GM12878 (cell line): ENCODE results near the gene TRIM61. TPM values are rescaled to one million over a fixed set of nuclear protein-coding genes. Genes with fewer than 3 reads are reported as not detected.

Experiments
- ATAC-seq: fragments of 200-7000 bp; cut with Tn5 transposase; 3 replicates; pipeline ENCODE4 v1.9.1; 2020; ENCODE audit warnings: mild to moderate bottlenecking, moderate library complexity
- BruUV-seq: library from RNA; stranded (reverse); fragments of 400-500 nt; replicated peaks from 2 replicates; lab custom pipeline; 2021; lab: Mats Ljungman, UMichigan
- CTCF ChIA-PET: fragments of 300-600 bp; sonication (Branson Sonifier 250); formaldehyde crosslinking; extraction: SDS; loops from one replicate; lab custom pipeline; 2021; ENCODE audit warnings: inconsistent platforms; lab: Yijun Ruan, JAX
- POLR2A ChIA-PET: fragments of 350-600 bp; formaldehyde crosslinking; extraction: SDS; loops from one replicate; lab custom pipeline; 2021; ENCODE audit warnings: inconsistent platforms; lab: Charles Lee
- RAD21 ChIA-PET: fragments of 300-600 bp; sonication (Branson Sonifier 250); formaldehyde crosslinking; loops from one replicate; lab custom pipeline; 2023; ENCODE audit warnings: antibody characterized with exemption; ENCODE audit not compliant: unreplicated experiment; lab: Charles Lee
- SMC1A ChIA-PET: fragments of 300-600 bp; sonication (Branson Sonifier 250); formaldehyde crosslinking; loops from one replicate; lab custom pipeline; 2023; ENCODE audit not compliant: unreplicated experiment, uncharacterized antibody; lab: Charles Lee
- DNase-seq: peaks from one replicate; pipeline ENCODE4 v3.0.0-alpha.2; 2011; ENCODE audit warnings: low read depth, low spot score
- FAIRE-seq: peaks from 3 replicates; lab custom pipeline; 2011; peaks lifted over from hg19 to GRCh38; lab: Jason Lieb, UNC
- H2AFZ ChIP-seq: 2 replicates; pipeline ENCODE4 v1.6.0; 2011; ENCODE audit warnings: low read depth, low read length, control low read depth; ENCODE audit not compliant: control insufficient read depth
- H3K27ac ChIP-seq: 2 replicates; pipeline ENCODE4 v1.5.1; 2011; ENCODE audit warnings: control low read depth; ENCODE audit not compliant: control insufficient read depth, insufficient read depth
- H3K27me3 ChIP-seq, 2 experiments: replicated peaks in 1 of 2; 2 replicates each; pipeline versions ENCODE4 v1.6.0 to v1.6.1; 2011; ENCODE audit warnings: low read length in 1 of 2; ENCODE audit not compliant: control insufficient read depth in 2 of 2, insufficient read depth in 2 of 2
- H3K36me3 ChIP-seq, 2 experiments: 2 replicates each; pipeline ENCODE4 v1.5.1; 2011; ENCODE audit warnings: low read length in 1 of 2; ENCODE audit not compliant: control insufficient read depth in 2 of 2, insufficient read depth in 2 of 2
- H3K4me1 ChIP-seq: 2 replicates; pipeline ENCODE4 v1.6.1; 2011; ENCODE audit warnings: mild to moderate bottlenecking, low read length, moderate library complexity, mixed read lengths; ENCODE audit not compliant: control insufficient read depth, insufficient read depth
- H3K4me2 ChIP-seq: 2 replicates; pipeline ENCODE4 v1.6.0; 2011; ENCODE audit warnings: control low read depth; ENCODE audit not compliant: control insufficient read depth, insufficient read depth
- H3K4me3 ChIP-seq: fragments of 200-600 bp; sonication (generic); 2 replicates; pipeline ENCODE4 v1.5.1; 2016
- H3K79me2 ChIP-seq: 2 replicates; pipeline ENCODE4 v1.6.0; 2011; ENCODE audit warnings: low read length; ENCODE audit not compliant: control insufficient read depth, insufficient read depth
- H3K9ac ChIP-seq: 2 replicates; pipeline ENCODE4 v1.8.0; 2011; ENCODE audit warnings: low read length, control low read depth, mixed read lengths; ENCODE audit not compliant: control insufficient read depth, insufficient read depth
- H3K9me3 ChIP-seq: replicated peaks from 3 replicates; pipeline ENCODE4 v1.5.1; 2011; ENCODE audit warnings: mild to moderate bottlenecking, low read length; ENCODE audit not compliant: control insufficient read depth, insufficient read depth
- H4K20me1 ChIP-seq: 2 replicates; pipeline ENCODE4 v1.6.0; 2011; ENCODE audit not compliant: control insufficient read depth, insufficient read depth
- JUNB ChIP-seq: IDR thresholded peaks from 2 replicates; pipeline ENCODE4 v1.6.1; 2016; ENCODE audit warnings: antibody characterized with exemption, mild to moderate bottlenecking
- NR2C1 ChIP-seq: fragments of 450-650 bp; IDR thresholded peaks from 2 replicates; pipeline ENCODE4 v1.6.1; 2017; ENCODE audit warnings: antibody characterized with exemption, mild to moderate bottlenecking, moderate library complexity
- SMARCA5 ChIP-seq: fragments of 450-650 bp; IDR thresholded peaks from 2 replicates; pipeline ENCODE4 v1.6.1; 2017; ENCODE audit warnings: mild to moderate bottlenecking
- TCF12 ChIP-seq: IDR thresholded peaks from 2 replicates; pipeline ENCODE4 v1.6.1; 2011; ENCODE audit warnings: low read depth, mild to moderate bottlenecking, low read length
- WGBS: methylation state at CpG from one replicate; pipeline ENCODE4 v1.1.6; 2016; ENCODE audit warnings: low lambda C conversion rate; ENCODE audit not compliant: insufficient replicate concordance, insufficient coverage; ENCODE audit errors: missing lambda C conversion rate; 5-methylcytosine and 5-hydroxymethylcytosine counted together
- in situ Hi-C: fragments of 300-500 bp; cut with MboI; formaldehyde crosslinking; loops from 9 replicates; pipeline ENCODE4 v1.14.3; 2018; ENCODE audit warnings: mixed read lengths
- intact Hi-C: fragments of 100-400 bp; cut with micrococcal nuclease; formaldehyde crosslinking; loops from one replicate; pipeline ENCODE4 v1.14.2; 2022; ENCODE audit not compliant: unreplicated experiment
- polyA plus RNA-seq, 11 experiments: library from polyadenylated mRNA; depleted of rRNA in 4 of 11; unstranded in 6 of 11; stranded (reverse) in 5 of 11; fragments of >200 nt; fragmentation: Nextera tagmentation in 4 of 11; fragmentation: Illumina TruSeq in 1 of 11; extraction: Ambion mirVana in 4 of 11; extraction: Trizol in 1 of 11; gene quantifications; 1 replicate in 1 of 11; 2 replicates in 10 of 11; pipeline versions ENCODE4 v1.2.1 to v1.2.3, GENCODE V29; 2011 to 2016; ENCODE audit warnings: inconsistent platforms in 2 of 11, missing spikeins in 2 of 11, low read depth in 1 of 11
- total RNA-seq, 4 experiments: library from RNA; depleted of rRNA in 3 of 4; stranded (reverse); fragments of >200 nt in 3 of 4; fragmentation: Illumina TruSeq in 1 of 4; extraction: Trizol in 1 of 4; gene quantifications; 2 replicates each; pipeline versions ENCODE4 v1.2.1 to v1.2.3, GENCODE V29; 2013 to 2021
- TF ChIP-seq, protein P1 (sequence below): fragments of 450-650 bp; formaldehyde crosslinking; IDR thresholded peaks from 2 replicates; pipeline ENCODE4 v1.4.0; 2022; ENCODE audit warnings: mild to moderate bottlenecking, moderate library complexity

Gene TRIM61
- total and polyA plus RNA-seq, 10 of the 15 experiments (the other 5 are each of a cell fraction or from before 2014, with no cell fraction given): 3.2 to 10.9 (median 5.7) TPM

DNA sequence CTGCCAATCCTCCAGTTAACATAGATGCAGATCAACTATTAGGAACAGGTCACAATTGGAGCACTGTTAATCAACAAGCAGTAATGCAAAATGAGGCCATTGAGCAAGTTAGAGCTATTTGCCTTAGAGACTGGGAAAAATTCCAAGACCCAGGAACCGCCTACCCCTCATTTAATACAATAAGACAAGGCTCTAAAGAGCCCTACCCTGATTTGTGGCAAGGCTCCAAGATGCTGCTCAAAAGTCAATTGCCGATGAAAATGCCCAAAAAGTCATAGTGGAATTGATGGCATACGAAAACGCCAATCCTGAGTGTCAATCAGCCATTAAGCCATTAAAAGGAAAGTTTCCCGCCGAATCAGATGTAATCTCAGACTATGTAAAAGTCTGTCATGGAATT lies 20.5 kb upstream of the TRIM61 start:
- no peaks in the 10 kb centered on the region for H4K20me1 ChIP-seq
- no peaks in the 10 kb centered on the region for H3K36me3 ChIP-seq
- FAIRE-seq (no peak), ATAC-seq (no peak), DNase-seq (no peak)
- H3K27ac ChIP-seq: no peak overlapping the region
- SMC1A ChIA-PET: no interaction called here
- no peaks in the 10 kb centered on the region for H3K4me1 ChIP-seq
- no peaks in the 10 kb centered on the region for H3K9me3 ChIP-seq
- TF ChIP-seq, protein P1, sequence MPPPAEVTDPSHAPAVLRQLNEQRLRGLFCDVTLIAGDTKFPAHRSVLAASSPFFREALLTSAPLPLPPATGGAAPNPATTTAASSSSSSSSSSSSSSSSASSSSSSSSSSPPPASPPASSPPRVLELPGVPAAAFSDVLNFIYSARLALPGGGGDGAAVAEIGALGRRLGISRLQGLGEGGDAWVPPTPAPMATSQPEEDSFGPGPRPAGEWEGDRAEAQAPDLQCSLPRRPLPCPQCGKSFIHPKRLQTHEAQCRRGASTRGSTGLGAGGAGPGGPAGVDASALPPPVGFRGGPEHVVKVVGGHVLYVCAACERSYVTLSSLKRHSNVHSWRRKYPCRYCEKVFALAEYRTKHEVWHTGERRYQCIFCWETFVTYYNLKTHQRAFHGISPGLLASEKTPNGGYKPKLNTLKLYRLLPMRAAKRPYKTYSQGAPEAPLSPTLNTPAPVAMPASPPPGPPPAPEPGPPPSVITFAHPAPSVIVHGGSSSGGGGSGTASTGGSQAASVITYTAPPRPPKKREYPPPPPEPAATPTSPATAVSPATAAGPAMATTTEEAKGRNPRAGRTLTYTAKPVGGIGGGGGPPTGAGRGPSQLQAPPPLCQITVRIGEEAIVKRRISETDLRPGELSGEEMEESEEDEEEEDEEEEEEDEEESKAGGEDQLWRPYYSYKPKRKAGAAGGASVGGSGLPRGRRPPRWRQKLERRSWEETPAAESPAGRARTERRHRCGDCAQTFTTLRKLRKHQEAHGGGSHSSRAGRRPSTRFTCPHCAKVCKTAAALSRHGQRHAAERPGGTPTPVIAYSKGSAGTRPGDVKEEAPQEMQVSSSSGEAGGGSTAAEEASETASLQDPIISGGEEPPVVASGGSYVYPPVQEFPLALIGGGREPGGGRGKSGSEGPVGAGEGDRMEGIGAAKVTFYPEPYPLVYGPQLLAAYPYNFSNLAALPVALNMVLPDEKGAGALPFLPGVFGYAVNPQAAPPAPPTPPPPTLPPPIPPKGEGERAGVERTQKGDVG (CRISPR knock-in tag): no peak
- no peak for TF ChIP-seq SMARCA5
- no peak for TF ChIP-seq JUNB
- TF ChIP-seq TCF12: no peak
- TF ChIP-seq NR2C1: no peak
- 34% methylated on average over 6 of the region's 6 CpGs for whole genome bisulfite sequencing
- no peak overlapping the region for H3K4me3 ChIP-seq
- BruUV-seq: no TSS peak
- intact Hi-C loops: loop anchor here (1.0 kb wide), 2 partner anchors 62 to 219 kb away; no protein-coding TSS in a partner anchor
- H2AFZ ChIP-seq: no peak overlapping the region
- H3K4me2 ChIP-seq: no peak overlapping the region
- POLR2A ChIA-PET: no interaction called here
- CTCF ChIA-PET: interaction anchor here (1.0 kb wide), 2 partner anchors 229 to 249 kb away, joined by 3 to 4 read pairs; no protein-coding TSS in a partner anchor
- in situ Hi-C loops: no loop called here
- H3K79me2 ChIP-seq: no peaks in the 10 kb centered on the region
- H3K9ac ChIP-seq: no peak overlapping the region
- H3K27me3 ChIP-seq: no peaks in the 10 kb centered on the region
- RAD21 ChIA-PET: interaction anchor here (0.8 kb wide), 1 partner anchor 63 kb away, joined by 4 read pairs; no protein-coding TSS in a partner anchor
